SJSA1 (cell line): ENCODE measurements around the gene EML6. TPM values are rescaled to one million over a fixed set of nuclear protein-coding genes. Genes with fewer than 3 reads are reported as not detected.

Experiments
- DNase-seq, 2 experiments: peaks; one replicate each; pipeline ENCODE4 v3.0.0-alpha.2; 2015 to 2020; ENCODE audit warnings: low spot score in 2 of 2, low read depth in 1 of 2
- H3K27ac ChIP-seq: fragments of 250-450 bp; sonication (Bioruptor Pico); 2 replicates; pipeline ENCODE4 v1.5.1; 2020; ENCODE audit warnings: mild to moderate bottlenecking, moderate library complexity
- H3K27me3 ChIP-seq: fragments of 250-450 bp; sonication (Bioruptor Pico); replicated peaks from 2 replicates; pipeline ENCODE4 v1.5.1; 2020; ENCODE audit warnings: mild to moderate bottlenecking, moderate library complexity
- H3K36me3 ChIP-seq: fragments of 250-450 bp; sonication (Bioruptor Pico); 2 replicates; pipeline ENCODE4 v1.5.1; 2020; ENCODE audit warnings: mild to moderate bottlenecking
- H3K4me1 ChIP-seq: fragments of 250-450 bp; sonication (Bioruptor Pico); replicated peaks from 2 replicates; pipeline ENCODE4 v1.6.1; 2021; ENCODE audit warnings: mild to moderate bottlenecking
- H3K4me3 ChIP-seq: fragments of 250-450 bp; sonication (Bioruptor Pico); 2 replicates; pipeline ENCODE4 v1.5.1; 2020; ENCODE audit warnings: mild to moderate bottlenecking
- H3K9me3 ChIP-seq: fragments of 250-450 bp; sonication (Bioruptor Pico); replicated peaks from 2 replicates; pipeline ENCODE4 v1.5.1; 2020; ENCODE audit warnings: mild to moderate bottlenecking
- total RNA-seq: library from RNA; depleted of rRNA; stranded (reverse); fragments of >200 nt; shearing (Covaris generic); gene quantifications from 2 replicates; pipeline ENCODE4 v1.2.3, GENCODE V29; 2014

EML6 gene
- total RNA-seq, 1 experiment from 2014 or later = 1.3 TPM

- no peaks in the 10 kb centered on the region for H3K9me3 ChIP-seq
- no peaks in the 10 kb centered on the region for H3K36me3 ChIP-seq
- peaks cover 17% of the 10 kb centered on the region for H3K4me1 ChIP-seq
- H3K27ac ChIP-seq = no peak overlapping the region
- no peak overlapping the region for H3K4me3 ChIP-seq
- H3K27me3 ChIP-seq = no peaks in the 10 kb centered on the region
- DNase-seq = no peak
Measured at GRCh38 chr2:55001716-55002115, 278.3 kb downstream of the EML6 start.

- no peaks in the 10 kb centered on the region for H3K9me3 ChIP-seq
Measured at GRCh38 chr2:55003706-55004639, 280.5 kb downstream of the EML6 start.

GRCh38 chr2:55006306-55006705 is 282.8 kb downstream of the EML6 start:
- H3K27me3 ChIP-seq = no peaks in the 10 kb centered on the region
- DNase-seq = no peak
- H3K9me3 ChIP-seq = no peaks in the 10 kb centered on the region
- no peak overlapping the region for H3K27ac ChIP-seq
- H3K4me1 ChIP-seq = peaks cover 14% of the 10 kb centered on the region
- no peak overlapping the region for H3K4me3 ChIP-seq
- H3K36me3 ChIP-seq = peaks cover 6% of the 10 kb centered on the region; the same call in 1 of the 2 replicates

More at GRCh38 chr2:55003706-55004639, 280.5 kb downstream of the EML6 start:
- Histone ChIP-seq H3K27ac (no peak overlapping the region), H3K36me3 (no peaks in the 10 kb centered on the region), H3K4me1 (peaks cover 13% of the 10 kb centered on the region), H3K4me3 (no peak overlapping the region), H3K27me3 (no peaks in the 10 kb centered on the region)
- no peak for DNase-seq

GRCh38 chr2:55009277-55010060 is 286.0 kb downstream of the EML6 start:
- DNase-seq = no peak
- no peak overlapping the region for H3K4me3 ChIP-seq
- no peak overlapping the region for H3K27ac ChIP-seq
- H3K27me3 ChIP-seq = no peaks in the 10 kb centered on the region
- peaks cover 35% of the 10 kb centered on the region for H3K4me1 ChIP-seq
- peaks cover 6% of the 10 kb centered on the region; the same call in 1 of the 2 replicates for H3K36me3 ChIP-seq
- no peaks in the 10 kb centered on the region for H3K9me3 ChIP-seq

GRCh38 chr2:55010149-55010591 is 286.7 kb downstream of the EML6 start:
- Histone ChIP-seq H3K9me3 (no peaks in the 10 kb centered on the region), H3K27me3 (no peaks in the 10 kb centered on the region), H3K36me3 (peaks cover 6% of the 10 kb centered on the region; the same call in 1 of the 2 replicates), H3K4me1 (peaks cover 42% of the 10 kb centered on the region), H3K27ac (no peak overlapping the region), H3K4me3 (no peak overlapping the region)
- no peak for DNase-seq

GRCh38 chr2:55010915-55011314 is 287.5 kb downstream of the EML6 start:
- DNase-seq = no peak
- H3K4me1 ChIP-seq = peaks cover 49% of the 10 kb centered on the region
- no peak overlapping the region for H3K4me3 ChIP-seq
- H3K27me3 ChIP-seq = no peaks in the 10 kb centered on the region
- no peak overlapping the region for H3K27ac ChIP-seq
- H3K9me3 ChIP-seq = no peaks in the 10 kb centered on the region
- H3K36me3 ChIP-seq = peaks cover 6% of the 10 kb centered on the region; the same call in 1 of the 2 replicates

GRCh38 chr2:55011831-55012671 is 288.6 kb downstream of the EML6 start:
- no peak overlapping the region for H3K27ac ChIP-seq
- no peaks in the 10 kb centered on the region for H3K27me3 ChIP-seq
- H3K36me3 ChIP-seq = peaks cover 6% of the 10 kb centered on the region; the same call in 1 of the 2 replicates
- no peak for DNase-seq
- H3K4me1 ChIP-seq = peaks cover 49% of the 10 kb centered on the region
- no peaks in the 10 kb centered on the region for H3K9me3 ChIP-seq
- H3K4me3 ChIP-seq = no peak overlapping the region

- peaks cover 13% of the 10 kb centered on the region for H3K36me3 ChIP-seq
- H3K9me3 ChIP-seq = no peaks in the 10 kb centered on the region
- H3K4me1 ChIP-seq = peaks cover 51% of the 10 kb centered on the region
- no peak for DNase-seq
- H3K27me3 ChIP-seq = no peaks in the 10 kb centered on the region
- no peak overlapping the region for H3K4me3 ChIP-seq
- H3K27ac ChIP-seq = no peak overlapping the region
Measured at GRCh38 chr2:55012672-55013484, 289.4 kb downstream of the EML6 start.

GRCh38 chr2:55013936-55014335 is 290.5 kb downstream of the EML6 start:
- Histone ChIP-seq H3K4me1 (peaks cover 56% of the 10 kb centered on the region), H3K36me3 (peaks cover 23% of the 10 kb centered on the region), H3K9me3 (no peaks in the 10 kb centered on the region), H3K27ac (no peak overlapping the region), H3K4me3 (no peak overlapping the region), H3K27me3 (no peaks in the 10 kb centered on the region)
- no peak for DNase-seq

- no peaks in the 10 kb centered on the region for H3K27me3 ChIP-seq
- H3K4me3 ChIP-seq = no peak overlapping the region
- no peaks in the 10 kb centered on the region for H3K9me3 ChIP-seq
- no peak overlapping the region for H3K27ac ChIP-seq
- peaks cover 24% of the 10 kb centered on the region for H3K36me3 ChIP-seq
- peaks cover 61% of the 10 kb centered on the region for H3K4me1 ChIP-seq
- peak; percentile 47 to 51 for DNase-seq
Measured at GRCh38 chr2:55014962-55015939, 291.8 kb downstream of the EML6 start.

GRCh38 chr2:55017428-55017827 is 294.0 kb downstream of the EML6 start:
- Histone ChIP-seq H3K4me3 (no peak overlapping the region), H3K9me3 (no peaks in the 10 kb centered on the region), H3K4me1 (peaks cover 49% of the 10 kb centered on the region), H3K27me3 (no peaks in the 10 kb centered on the region), H3K36me3 (peaks cover 31% of the 10 kb centered on the region), H3K27ac (no peak overlapping the region)
- no peak for DNase-seq

- Histone ChIP-seq H3K27ac (no peak overlapping the region), H3K36me3 (peaks cover 31% of the 10 kb centered on the region), H3K27me3 (no peaks in the 10 kb centered on the region), H3K4me1 (peaks cover 45% of the 10 kb centered on the region), H3K9me3 (no peaks in the 10 kb centered on the region), H3K4me3 (no peak overlapping the region)
- no peak for DNase-seq
Measured at GRCh38 chr2:55017880-55018279, 294.4 kb downstream of the EML6 start.
